Ovary (tissue), 9 donors: ENCODE data around the gene EXD3. TPM values are rescaled to one million over a fixed set of nuclear protein-coding genes. Genes with fewer than 3 reads are reported as not detected.

Source experiments
- DNase-seq, 5 donors: peaks; one replicate each; pipeline ENCODE4 v3.0.0-alpha.2; 2019 to 2020
- H3K27ac ChIP-seq, 2 donors: fragments of 200-600 bp; one replicate each; pipeline versions ENCODE4 v1.5.1 to v1.8.0; 2019 to 2022
- H3K27me3 ChIP-seq: fragments of 200-600 bp; one replicate; pipeline ENCODE4 v1.8.0; 2022
- H3K36me3 ChIP-seq: fragments of 200-600 bp; sonication (generic); one replicate; pipeline ENCODE4 v1.5.1; 2019
- H3K4me1 ChIP-seq: one replicate; pipeline ENCODE4 v1.8.1; 2013; ENCODE audit warnings: mild to moderate bottlenecking, moderate library complexity; ENCODE audit not compliant: insufficient read depth
- H3K4me3 ChIP-seq: fragments of 200-600 bp; sonication (generic); one replicate; pipeline ENCODE4 v1.5.1; 2017
- H3K9me3 ChIP-seq, 2 donors: fragments of 200-600 bp in 1 of 2; sonication (generic) in 1 of 2; one replicate each; pipeline versions ENCODE4 v1.5.1 to v1.8.1; 2013 to 2019; ENCODE audit warnings: mild to moderate bottlenecking in 1 of 2, moderate library complexity in 1 of 2
- CTCF ChIP-seq, 3 donors: fragments of 450-650 bp in 2 of 3; fragments of 200-600 bp in 1 of 3; IDR thresholded peaks; one replicate each; pipeline versions ENCODE4 v1.5.1 to v1.8.0; 2016 to 2022; ENCODE audit warnings: antibody characterized with exemption in 3 of 3, mild to moderate bottlenecking in 1 of 3
- EP300 ChIP-seq: sonication (generic); formaldehyde crosslinking; IDR thresholded peaks from one replicate; pipeline ENCODE4 v1.6.1; 2017; ENCODE audit warnings: antibody characterized with exemption
- POLR2A ChIP-seq: fragments of 450-650 bp; IDR thresholded peaks from one replicate; pipeline ENCODE4 v1.6.1; 2017; ENCODE audit warnings: antibody characterized with exemption, mild to moderate bottlenecking, moderate library complexity
- WGBS, 3 donors: extraction: QIAGEN DNeasy Blood & Tissue Kit in 1 of 3; methylation state at CpG; one replicate each; pipeline versions ENCODE4 v1.1.5 to v1.1.7; 2013 to 2017; 5-methylcytosine and 5-hydroxymethylcytosine counted together
- intact Hi-C, 4 donors: fragments of 100-400 bp; cut with DNase I; formaldehyde crosslinking; loops; one replicate each; pipeline versions ENCODE4 v1.11.0 to v1.15.1; 2022 to 2023
- polyA plus RNA-seq, 2 donors: library from polyadenylated mRNA; stranded (reverse); fragments of 200-250 nt in 1 of 2; fragments of 350-450 nt in 1 of 2; fragmentation: Illumina TruSeq in 1 of 2; extraction: RNeasy Lipid Tissue Mini Kit (QIAGEN cat#74804) in 1 of 2; gene quantifications; one replicate each; pipeline ENCODE4 v1.2.3, GENCODE V29; 2013 to 2014
- total RNA-seq, 7 donors: library from RNA; depleted of rRNA in 2 of 7; stranded (reverse); fragments of >200 nt in 2 of 7; fragmentation: NEBNext Ultra II Directional in 3 of 7; extraction: Animal tissue kit (Norgen Biotek cat#: 25700) in 3 of 7; gene quantifications; one replicate each; pipeline versions ENCODE4 v1.1.0 to v1.2.4, GENCODE V29; 2016 to 2023
- donor health status: DM: no; HTN: no; CAD: no; lungs with moderate emphysema.
- donor health status: DM: no; HTN: no; CAD: no.
- donor health status: Bipolar disorder and iron deficiency.
- donor health status: DM: yes; HTN: yes; CAD: no.
- donor health status: DM: no; HTN: no; CAD: no.
- donor health status: DM: yes; HTN: yes; CAD: no.

Gene EXD3
- total and polyA plus RNA-seq, 9 donors = 1.0 to 30.6 (median 23.4) TPM

GRCh38 chr9:137365056-137365455 is 57.9 kb downstream of the EXD3 start:
- H3K9me3 ChIP-seq = no peaks in the 10 kb centered on the region
- no peaks in the 10 kb centered on the region for H3K36me3 ChIP-seq
- DNase-seq = peak in 2 of 5 donors; percentile 3 to 5
- no peak overlapping the region for H3K27ac ChIP-seq
- TF ChIP-seq POLR2A (no peak), EP300 (no peak), CTCF (IDR thresholded peaks at IDR 0.05) (no peak)
- H3K4me1 ChIP-seq = peaks cover 3% of the 10 kb centered on the region
- intact Hi-C loops = no loop called here
- H3K4me3 ChIP-seq = no peak overlapping the region
- 87 to 91% (median 90%) methylated on average over 12 of the region's 12 CpGs for WGBS, 3 donors
- no peaks in the 10 kb centered on the region for H3K27me3 ChIP-seq

- intact Hi-C loops = no loop called here
- Histone ChIP-seq H3K36me3 (no peaks in the 10 kb centered on the region), H3K9me3 (no peaks in the 10 kb centered on the region), H3K4me1 (no peaks in the 10 kb centered on the region), H3K4me3 (no peak overlapping the region), H3K27me3 (no peaks in the 10 kb centered on the region), H3K27ac (no peak overlapping the region)
- WGBS, 3 donors = 94% methylated on average over 5 of the region's 5 CpGs; no CpG with 5 or more reads in 2 of the 3 donors
- DNase-seq = no peak
- TF ChIP-seq POLR2A (no peak), CTCF (IDR thresholded peaks at IDR 0.05) (no peak), EP300 (no peak)
Measured at GRCh38 chr9:137359850-137360249, 63.1 kb downstream of the EXD3 start.

GRCh38 chr9:137358126-137358525 is 64.8 kb downstream of the EXD3 start:
- TF ChIP-seq POLR2A (no peak), EP300 (no peak), CTCF (IDR thresholded peaks at IDR 0.05) (no peak)
- no peak for DNase-seq
- Histone ChIP-seq H3K4me1 (no peaks in the 10 kb centered on the region), H3K4me3 (no peak overlapping the region), H3K27ac (no peak overlapping the region), H3K9me3 (no peaks in the 10 kb centered on the region), H3K36me3 (no peaks in the 10 kb centered on the region), H3K27me3 (no peaks in the 10 kb centered on the region)
- 89 to 97% (median 95%) methylated on average over 10 of the region's 10 CpGs for WGBS, 3 donors
- intact Hi-C loops = no loop called here

GRCh38 chr9:137357166-137357565 is 65.8 kb downstream of the EXD3 start:
- DNase-seq = no peak
- Histone ChIP-seq H3K36me3 (no peaks in the 10 kb centered on the region), H3K4me1 (no peaks in the 10 kb centered on the region), H3K4me3 (no peak overlapping the region), H3K27ac (no peak overlapping the region), H3K27me3 (no peaks in the 10 kb centered on the region), H3K9me3 (no peaks in the 10 kb centered on the region)
- 88 to 91% (median 90%) methylated on average over 4 of the region's 4 CpGs for WGBS, 3 donors
- intact Hi-C loops = no loop called here
- TF ChIP-seq EP300 = no peak
- TF ChIP-seq CTCF (IDR thresholded peaks at IDR 0.05) = no peak
- TF ChIP-seq POLR2A = no peak
